NCI-H1092 treated with DMSO at 0.1 percent for 48 hours (cell line): ENCODE measurements around the gene RTN4R.
A peak's percentile ranks its signal among the peaks of the same experiment; 100 is the strongest.
"Not testable (repeated sequence)": the region's sequence is repeated elsewhere in the genome, so short reads cannot be mapped to it uniquely, and the experiment has no call there.

Experiments used
- DNase-seq: peaks from one replicate; lab custom pipeline; 2025; lab: John Stamatoyannopoulos, UW

Gene RTN4R

DNA sequence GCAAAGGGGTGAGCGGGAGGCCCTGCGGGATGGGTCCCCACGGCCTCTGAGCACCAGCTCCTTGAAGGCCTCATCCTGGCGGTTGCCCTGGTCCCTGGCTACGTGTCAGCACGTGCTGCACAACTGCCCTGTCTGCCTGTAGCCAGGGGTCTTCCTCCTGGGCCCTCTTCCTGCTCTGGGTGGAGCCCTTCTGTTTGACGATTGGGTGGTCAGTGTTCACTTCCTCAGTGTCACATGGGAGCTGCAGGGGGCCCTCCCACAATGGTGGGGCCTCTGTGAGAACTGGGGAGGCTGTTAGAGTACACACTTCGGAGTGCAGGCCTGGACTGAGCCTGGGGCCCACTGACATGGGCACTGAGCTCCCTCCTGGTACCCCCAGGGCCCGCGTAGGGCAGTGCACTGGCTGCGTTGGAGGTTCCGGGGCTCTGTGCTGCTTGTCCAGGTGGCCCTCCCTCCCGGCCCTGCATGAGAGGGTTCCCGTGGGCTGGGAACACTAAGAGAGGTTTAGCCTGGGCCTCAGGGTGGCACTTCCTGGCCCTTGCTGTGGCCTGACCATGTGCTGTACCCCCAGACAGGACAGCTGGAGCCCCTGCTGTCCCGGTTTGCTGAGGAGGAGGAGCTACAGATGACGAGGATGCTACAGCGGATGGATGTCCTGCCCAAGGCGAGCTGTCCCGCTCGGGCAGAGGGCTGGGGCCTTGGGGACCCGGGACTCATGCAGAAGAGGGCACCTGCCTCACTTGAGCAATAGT lies 38.0 kb upstream of the RTN4R start:
- no peak for DNase-seq

DNA sequence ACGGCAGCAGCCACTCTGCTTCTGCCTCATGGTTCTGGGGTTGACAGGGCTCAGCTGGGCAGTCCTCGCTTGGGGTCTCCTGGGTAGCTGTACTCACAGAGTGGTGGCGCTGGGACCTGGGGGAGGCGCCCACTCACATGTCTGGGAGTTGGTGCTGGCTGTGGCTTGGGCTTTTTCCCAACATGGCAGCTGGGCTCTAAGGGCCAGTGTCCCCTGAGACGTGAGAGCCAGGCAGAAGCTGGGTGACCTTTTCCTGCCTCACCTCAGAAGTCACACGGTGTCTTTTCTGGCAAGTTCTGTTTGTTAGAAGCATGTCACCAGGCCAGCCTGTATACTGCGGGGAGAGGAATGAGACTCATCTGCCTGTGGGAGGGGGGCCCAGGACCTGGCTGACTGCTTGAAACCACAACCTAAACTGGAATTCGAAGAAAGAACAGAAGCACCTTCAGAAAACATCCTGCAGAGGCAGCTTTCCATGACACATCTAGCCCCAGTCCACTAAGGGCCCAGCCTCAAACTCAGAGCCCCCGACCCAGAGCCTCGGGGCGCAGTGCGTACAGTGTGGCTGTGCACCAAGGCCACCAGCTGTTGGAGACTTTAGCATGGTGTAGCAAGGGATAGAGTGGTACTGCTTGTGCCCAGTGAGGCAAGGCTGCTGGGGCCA lies 37.2 kb upstream of the RTN4R start:
- DNase-seq, result not testable (repeated sequence)

DNA sequence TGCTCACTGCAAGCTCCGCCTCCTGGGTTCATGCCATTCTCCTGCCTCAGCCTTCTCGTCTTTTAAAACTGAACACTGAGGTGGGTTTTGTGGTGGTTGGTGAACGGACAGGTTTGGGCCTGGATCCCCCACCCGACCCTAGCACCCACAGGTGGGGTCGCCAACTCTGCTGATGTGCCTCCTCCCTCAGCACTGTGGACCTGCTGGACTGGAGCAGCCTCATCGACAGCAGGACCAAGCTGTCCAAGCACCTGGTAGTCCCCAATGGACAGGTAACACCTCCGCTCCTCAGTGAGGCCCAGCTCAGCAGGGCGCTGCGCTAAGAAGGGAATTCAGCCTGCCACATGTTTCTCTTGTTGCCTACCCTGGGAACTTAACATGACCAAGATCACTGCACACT lies 36.5 kb upstream of the RTN4R start:
- DNase-seq, result no peak

DNA sequence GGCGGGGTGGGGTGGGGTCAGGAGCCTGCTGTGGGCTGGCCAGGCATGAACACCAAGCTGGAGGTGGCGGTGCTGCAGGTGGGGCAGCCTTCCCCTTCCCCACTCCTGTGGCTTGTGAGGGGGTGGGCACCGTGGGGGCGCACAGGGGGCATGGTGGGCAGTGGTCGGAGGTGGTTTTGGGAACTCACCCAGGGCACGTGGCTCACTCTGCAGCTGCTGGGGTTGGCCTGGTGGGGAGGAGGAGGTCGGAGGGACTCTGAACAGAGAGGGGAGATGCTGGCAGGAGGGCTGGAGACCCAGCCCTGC lies 35.1 kb upstream of the RTN4R start:
- not testable (repeated sequence) for DNase-seq

DNA sequence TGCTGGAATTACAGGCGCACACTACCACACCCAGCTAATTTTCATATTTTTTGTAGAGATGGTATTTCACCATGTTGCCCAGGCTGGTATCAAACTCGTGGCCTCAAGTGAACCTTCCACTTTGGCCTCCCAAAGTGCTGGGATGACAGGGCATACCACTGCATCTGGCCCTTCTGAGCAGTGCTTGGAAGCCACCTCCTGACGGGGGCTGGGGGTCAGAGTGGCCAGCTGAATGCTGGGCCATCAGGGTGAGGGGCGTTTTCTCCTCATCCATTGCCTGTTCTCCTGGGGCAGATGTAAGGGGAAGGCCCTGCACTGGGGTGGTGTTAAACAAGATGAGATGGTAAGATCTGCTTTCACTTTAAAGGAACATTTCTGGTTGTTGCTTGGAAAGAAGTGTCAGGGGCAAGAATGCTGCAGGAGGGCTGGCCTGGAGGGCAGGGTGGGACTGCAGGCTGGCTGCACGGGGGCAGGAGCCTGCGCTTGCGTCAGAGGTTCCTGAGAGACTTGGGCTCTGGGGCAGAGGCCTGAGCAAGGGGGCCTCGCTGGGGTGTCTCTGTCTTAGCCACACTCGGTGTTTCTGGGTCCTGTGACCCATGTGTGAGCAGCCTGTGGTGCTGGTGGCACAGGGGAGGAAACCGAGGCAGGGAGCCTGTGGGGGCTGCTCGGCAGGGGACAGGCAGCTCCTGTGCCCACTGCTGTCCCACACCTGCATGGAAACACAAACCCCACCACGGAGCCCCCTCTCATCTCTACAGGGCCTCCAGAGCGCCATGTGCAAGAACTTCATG lies 34.5 kb upstream of the RTN4R start:
- DNase-seq, result no peak

DNA sequence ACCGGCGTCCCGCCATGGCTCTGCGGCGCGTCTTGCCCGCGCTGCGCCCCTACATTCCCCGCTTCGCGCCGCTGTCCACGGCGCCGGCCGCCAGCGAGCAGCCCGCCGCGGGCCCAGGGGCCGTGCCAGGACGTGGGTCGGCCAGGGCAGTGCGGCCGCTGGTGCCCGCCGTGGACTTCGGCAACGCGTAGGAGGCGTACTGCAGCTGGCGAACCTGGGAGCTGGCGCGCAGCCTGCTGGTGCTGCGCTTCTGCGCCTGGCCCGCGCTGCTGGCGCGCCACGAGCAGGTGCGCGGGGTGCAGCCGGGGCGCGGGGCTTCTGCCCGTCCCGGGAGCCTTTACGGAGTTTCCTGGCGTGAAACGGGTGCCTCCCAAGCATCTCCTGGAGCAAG lies 31.6 kb upstream of the RTN4R start:
- no peak for DNase-seq

DNA sequence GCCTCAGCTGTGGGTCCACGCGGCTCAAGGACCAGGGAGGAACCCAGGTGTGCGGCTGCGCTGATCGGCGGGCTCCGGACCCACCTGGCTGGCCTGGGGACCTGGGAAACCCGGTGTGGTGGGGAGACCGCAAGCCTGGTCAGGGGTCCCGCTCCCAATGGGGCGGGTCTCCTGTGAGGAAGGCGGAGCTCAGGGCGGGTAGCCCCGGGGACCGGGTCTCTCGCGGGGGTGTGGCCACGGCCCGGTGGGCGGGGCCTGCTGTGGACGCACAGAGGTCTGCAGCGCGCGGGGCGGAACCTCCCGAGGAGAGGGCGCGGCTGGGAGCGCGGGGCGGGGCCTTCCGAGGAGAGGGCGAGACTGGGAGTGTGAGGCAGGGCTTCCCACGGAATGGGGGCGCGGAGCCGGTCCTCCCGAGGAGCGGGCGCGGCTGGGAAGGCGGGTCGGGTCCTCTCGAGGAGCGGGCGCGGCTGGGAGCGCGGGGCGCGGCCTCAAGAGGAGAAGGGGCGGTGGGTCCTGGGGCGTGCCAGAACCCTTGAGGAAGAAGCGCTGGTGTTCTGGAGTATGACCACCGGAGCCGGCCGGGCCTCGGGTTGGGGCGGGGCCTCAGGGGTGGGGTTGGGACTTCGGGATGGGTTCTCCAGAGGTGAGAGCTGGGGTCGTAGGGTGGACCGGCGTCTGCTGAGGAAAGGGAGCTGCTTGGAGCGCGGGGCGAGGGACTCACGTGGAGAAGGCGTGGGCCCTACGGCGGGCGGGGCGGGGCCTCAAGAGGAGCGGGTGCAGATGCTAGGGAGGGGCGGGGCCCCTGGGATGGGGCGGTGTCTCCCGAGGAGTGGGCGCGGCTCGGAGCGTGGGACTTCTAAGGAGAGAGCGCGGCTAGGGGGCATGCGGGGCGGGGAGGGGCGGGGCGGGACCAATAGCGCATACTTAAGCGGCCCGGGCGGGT lies 31.0 kb upstream of the RTN4R start:
- DNase-seq, result peak; percentile 37

DNA sequence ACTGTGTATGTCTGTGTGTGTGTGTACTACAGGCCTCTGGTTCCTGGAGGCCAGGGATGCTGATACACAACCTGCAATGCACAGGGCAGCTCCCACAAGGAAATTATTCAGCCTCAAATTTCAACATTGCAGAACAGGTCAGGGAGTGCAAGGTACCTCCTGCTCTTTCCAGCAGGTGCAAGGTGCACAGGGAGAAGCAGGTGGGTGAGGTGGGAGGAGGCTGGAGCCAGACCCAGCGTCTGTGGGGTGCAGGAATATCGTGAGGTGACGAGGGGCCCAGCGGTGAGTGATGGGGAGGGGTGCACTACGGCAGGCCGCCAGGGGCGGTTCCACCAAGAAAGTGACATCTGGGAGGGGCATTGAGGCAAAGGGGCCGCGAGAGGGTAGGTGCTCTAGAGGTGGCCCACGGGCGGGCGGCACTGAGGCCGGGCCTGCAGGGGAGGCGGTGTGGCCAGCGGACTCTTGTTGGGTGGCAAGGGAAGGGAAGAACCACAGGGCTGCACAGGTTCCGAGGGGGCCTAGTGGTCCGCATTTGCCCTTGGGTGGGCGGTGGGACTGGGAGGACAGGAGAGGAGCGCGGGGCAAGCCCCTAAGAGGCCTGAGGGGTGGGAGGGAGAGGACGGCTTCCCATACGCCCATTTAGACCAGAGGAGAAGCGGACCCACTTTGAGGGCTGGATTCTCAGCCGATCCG lies 30.1 kb upstream of the RTN4R start:
- no peak for DNase-seq

DNA sequence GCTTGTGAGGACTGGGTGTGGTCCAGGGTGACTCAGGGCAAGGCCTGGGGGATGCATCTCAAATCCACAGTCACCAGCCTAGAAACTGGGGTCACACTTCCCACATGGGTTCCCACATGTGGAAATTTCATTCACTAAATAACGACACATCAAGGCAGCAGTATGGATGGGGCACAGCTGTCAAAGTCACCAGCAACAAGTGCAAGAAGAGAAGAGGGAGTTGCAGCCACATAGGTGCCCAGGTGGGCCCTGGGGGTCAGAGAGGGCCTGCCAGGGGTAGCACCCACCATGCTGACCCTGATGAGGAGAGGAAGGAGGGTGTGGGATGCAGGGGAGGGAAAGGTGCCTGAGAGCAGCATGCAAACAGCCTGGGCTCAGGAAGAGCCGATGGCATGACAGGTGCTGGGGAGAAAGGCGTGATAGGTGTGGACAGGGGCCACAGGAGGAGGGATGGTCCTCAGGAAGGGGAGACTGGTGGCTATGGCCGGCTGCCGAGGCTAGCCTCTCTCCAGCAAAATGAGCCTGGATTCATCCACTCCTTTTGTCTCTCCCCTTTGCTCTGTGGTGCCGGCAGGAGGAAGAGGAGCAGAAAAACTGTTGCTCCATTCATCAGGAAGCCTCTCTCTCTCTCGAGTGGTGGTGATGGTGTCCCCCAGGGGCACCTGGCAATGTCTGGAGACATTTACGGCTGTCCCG lies 29.4 kb upstream of the RTN4R start:
- no peak for DNase-seq

DNA sequence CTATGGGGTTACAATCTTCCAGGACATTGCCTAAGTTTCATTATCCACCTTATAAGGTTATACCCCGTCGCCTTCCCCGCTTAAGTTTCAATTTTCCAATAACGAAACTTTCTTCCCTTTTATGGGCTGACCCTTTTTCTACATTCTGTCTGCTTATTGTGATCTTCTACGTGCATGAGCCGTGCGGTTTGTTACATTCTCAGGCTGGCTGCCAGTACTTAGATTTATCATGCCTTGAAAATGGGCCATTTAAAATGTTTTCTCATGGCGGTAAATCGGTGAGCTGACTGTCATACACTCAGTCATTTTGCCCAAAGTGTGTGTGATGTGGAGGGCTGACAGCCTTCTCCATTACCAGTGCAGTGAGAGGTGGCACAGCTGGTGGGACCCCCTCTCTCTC lies 28.5 kb upstream of the RTN4R start:
- DNase-seq, result no peak

DNA sequence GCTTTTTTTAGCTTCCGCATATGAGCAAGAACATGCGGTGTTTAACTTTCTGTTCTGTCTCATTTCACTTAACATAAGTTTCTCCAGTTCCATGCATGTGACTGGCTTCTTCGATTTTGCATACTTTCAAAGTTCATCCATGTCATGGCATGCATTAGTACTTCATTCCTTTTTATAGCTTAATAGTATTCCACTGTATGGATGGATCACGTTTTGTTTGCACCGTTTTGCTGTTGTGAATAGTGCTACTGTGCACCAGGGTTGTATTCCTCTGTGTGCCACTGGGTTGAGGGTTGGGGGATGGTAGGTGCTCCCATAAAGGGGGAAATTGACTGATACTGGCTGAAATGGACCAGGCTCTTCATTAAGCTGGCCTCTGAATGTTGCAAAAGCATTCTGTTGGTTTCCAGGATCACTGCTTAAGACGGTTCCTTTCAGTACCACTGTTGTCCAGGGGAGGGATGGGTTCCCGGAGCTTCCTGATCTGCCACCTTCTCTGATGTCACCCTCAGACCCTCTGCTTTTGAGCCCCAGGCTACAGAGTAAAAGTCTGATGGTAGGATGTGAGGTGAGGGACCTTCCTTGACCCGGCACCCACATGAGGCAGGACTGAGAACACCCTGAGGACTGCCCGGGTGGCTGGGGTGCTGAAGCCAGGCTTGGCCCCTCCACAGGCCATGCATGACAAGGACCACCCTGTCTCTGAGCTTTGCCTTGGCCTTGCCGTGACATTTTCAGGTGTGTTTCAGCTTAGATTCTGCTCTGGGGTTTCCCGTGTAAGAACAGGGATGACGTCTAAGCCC lies 27.3 kb upstream of the RTN4R start:
- DNase-seq, result no peak

DNA sequence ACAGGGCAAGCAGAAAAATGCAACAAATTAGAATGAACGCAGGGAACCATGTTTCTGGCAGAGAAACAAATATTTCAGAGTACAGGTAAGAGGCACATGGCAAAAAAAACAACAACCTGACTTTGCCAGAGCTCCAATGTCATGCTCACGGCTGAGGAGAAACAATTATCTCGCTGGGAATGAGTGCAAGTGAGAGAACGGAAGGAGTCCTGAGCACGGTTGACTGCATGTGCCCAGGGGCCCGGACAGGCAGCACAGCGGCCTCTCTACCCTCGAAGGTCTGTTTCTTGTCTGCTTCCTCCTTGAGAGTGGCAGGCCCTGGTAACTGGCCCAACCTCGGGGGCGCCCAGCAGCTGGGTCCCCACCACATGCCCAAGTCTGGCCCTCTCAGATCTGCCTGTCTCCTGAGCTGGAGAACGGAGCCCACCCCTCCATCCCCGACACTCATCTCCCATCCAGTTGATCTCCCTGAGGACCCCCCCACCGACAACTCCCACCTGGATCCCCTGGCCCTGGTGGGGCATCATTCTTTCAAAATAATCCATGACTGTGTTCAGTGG lies 24.6 kb upstream of the RTN4R start:
- no peak for DNase-seq

DNA sequence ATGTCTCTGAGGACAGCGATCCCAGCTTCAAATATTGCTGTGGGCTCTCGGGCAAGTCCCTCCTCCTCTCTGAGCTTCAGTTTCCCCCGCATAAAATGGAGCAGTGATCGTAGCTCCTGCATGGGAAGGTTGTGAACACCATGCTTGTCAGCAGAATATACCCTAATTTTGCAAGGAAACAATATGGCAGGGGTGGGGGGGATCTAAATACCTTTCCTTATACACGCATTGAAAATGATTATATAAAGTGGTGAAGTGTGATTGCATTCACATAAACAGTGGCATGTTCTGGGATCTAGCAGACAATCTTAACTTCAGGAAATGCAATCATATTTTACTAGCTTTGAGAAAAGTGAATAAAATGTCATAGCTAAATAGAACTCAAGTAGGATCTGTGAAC lies 24.0 kb upstream of the RTN4R start:
- DNase-seq, result no peak

DNA sequence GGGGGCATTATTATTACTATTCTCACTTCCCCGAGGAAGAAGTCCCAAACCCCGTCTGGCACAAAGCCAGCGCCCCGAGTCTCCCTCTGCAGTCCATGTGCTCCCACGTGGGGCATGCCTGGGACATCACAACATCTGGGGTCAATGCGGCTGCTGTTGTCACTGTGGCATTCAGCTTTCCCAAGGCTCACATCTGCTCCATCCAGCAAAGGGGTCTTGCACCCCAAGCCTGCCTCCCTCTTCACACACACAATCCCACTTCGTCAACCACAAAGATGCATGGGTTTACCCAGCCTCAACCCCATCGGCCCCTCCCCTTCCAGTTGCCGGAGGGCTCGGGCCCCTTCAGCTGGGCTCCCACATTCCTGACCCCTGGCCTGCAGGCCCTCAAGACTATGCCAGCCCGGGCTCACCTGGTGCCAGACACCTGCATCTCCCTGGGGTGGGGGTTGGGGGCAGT lies 23.5 kb upstream of the RTN4R start:
- DNase-seq, result no peak

DNA sequence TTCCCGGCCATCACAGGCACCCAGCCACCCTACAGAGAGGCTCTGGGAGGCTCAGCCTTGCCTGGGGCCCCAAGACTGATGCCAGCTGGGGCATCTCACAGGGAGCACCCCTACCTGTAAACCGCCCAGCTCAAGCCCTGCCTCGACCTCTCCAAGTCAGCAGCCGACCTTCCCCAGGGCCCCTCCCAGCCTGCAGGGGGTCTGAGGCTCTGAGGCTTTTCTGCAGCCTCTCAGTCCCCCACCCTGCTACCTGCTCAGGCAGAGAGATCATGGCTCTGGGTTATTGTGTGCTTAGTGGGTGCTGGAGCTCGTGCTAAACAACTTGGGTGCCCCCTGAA lies 23.1 kb upstream of the RTN4R start:
- DNase-seq, result no peak

DNA sequence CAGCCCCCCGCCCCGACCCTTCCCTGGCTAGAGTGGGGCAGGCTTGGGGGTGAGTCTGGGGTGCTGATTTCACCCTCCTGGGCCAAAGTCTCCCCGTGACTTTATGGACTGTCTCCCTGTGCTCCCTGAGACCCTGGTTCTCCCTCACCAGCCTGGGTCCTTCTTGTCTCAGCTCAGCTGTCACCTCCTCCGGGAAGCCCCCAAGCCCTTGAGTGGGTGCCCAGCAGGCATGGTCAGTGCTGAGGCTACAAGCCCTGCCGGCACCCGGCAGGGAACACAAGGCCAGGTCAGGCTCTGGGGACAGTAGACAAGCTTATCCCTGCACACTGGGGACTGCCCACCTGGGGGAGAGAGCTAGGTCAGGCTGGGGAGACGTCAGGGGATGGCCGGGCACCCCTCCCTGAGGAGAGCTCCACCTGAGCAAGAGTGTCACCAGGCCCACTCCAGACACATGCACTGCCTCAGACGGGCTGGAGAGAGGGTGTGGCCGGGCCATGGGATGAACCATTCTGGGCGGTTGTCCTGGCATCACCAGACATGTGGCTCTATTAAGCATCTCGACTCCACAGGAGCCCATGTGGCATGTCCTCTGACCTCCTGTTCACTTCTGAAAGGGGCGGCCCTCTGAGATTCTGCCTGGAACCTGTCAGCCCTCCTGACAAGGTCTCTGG lies 22.6 kb upstream of the RTN4R start:
- DNase-seq, result no peak

DNA sequence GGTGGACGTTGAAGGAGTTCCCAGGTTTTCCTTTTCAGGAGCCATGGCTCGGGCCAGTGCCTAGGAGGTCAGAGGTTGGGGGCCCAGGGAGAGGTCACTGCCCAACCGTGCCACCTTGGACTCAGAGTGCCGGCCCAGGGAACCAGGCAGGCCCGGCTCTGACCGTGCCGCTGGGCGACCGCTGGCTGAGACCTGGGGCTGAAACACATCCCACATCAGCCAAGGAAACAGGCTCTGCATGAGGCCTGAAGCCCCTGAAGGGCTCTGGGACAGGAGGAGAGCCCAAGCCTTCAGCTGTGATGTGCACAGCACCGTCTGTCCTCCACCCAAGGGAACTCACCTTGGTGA lies 21.9 kb upstream of the RTN4R start:
- DNase-seq, result no peak

DNA sequence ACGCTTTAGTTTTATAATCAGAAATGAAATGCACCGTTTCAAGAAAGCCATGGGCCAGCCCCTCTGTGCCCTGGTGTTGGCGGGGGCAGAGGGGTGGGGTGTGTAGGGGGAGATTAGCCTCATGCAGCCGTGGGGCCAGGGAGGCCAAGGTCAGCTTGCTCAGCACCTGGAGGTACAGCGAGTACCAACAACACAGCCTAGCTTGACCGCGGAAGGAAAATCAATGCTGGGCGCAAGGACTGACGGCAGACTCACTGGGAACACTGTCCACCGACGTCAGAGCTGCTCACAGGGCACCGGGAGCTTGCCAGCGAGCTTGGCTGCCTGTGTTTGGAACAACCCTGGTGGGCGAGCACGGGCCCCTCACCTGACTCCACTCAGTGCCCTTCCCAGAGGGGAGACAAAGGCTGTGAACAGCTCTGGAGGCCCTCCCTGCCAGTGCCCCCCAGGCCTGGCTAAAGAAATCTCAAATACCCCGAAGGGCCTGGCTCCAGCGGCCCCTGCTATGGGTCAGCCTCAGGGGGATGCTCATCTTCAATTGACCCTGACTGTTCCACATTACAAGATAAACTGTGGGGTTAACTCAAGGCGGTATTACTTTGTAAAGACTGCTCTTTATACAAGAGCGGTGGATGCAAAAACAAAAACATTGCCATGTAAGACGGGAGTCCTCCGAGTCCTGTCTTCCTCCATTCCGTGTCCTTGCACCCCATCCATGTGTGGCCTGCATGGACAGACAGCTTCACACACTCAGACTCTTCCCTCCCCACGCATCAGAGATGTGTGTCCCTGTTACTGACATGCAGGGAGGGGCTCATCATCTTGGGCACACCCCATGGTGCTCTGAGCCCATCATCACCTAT lies 21.3 kb upstream of the RTN4R start:
- not testable (repeated sequence) for DNase-seq
